Measurements from ENCODE around the gene PCNX4.

GRCh38 chr14:60160422-60160821, 68.7 kb downstream of the PCNX4 start:
- TF ChIP-seq, protein P1, sequence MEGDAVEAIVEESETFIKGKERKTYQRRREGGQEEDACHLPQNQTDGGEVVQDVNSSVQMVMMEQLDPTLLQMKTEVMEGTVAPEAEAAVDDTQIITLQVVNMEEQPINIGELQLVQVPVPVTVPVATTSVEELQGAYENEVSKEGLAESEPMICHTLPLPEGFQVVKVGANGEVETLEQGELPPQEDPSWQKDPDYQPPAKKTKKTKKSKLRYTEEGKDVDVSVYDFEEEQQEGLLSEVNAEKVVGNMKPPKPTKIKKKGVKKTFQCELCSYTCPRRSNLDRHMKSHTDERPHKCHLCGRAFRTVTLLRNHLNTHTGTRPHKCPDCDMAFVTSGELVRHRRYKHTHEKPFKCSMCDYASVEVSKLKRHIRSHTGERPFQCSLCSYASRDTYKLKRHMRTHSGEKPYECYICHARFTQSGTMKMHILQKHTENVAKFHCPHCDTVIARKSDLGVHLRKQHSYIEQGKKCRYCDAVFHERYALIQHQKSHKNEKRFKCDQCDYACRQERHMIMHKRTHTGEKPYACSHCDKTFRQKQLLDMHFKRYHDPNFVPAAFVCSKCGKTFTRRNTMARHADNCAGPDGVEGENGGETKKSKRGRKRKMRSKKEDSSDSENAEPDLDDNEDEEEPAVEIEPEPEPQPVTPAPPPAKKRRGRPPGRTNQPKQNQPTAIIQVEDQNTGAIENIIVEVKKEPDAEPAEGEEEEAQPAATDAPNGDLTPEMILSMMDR (IDR thresholded peaks at IDR 0.05; ENCODE audit: low read depth, low read length), result no peak
- no peak for TF ChIP-seq EZH2phosphoT487 (IDR thresholded peaks at IDR 0.05; ENCODE audit: low read depth)
